T-helper 2 cell treated with Interferon-gamma antibody and Interleukin-4, amounts not matched to agents 5 μg/mL and 100 μg/mL, for 36 hours (primary cell): ENCODE data around the gene BRAF.
"Not testable (repeated sequence)": the region's sequence is repeated elsewhere in the genome, so short reads cannot be mapped to it uniquely, and the experiment has no call there.

Experiments used
- DNase-seq: peaks from one replicate; pipeline ENCODE4 v3.0.0; 2021; ENCODE audit warnings: low spot score
- H3K27ac Mint-ChIP-seq: one replicate; pipeline ENCODE4 v1.8.0; 2021; ENCODE audit warnings: mild to moderate bottlenecking, mixed read lengths
- H3K27me3 Mint-ChIP-seq: one replicate; pipeline ENCODE4 v1.8.0; 2021; ENCODE audit warnings: low read depth, mixed read lengths
- H3K36me3 Mint-ChIP-seq: one replicate; pipeline ENCODE4 v1.8.0; 2021; ENCODE audit warnings: low read depth, mixed read lengths
- H3K4me1 Mint-ChIP-seq: one replicate; pipeline ENCODE4 v1.8.0; 2021; ENCODE audit warnings: low read depth, mixed read lengths
- H3K4me3 Mint-ChIP-seq: one replicate; pipeline ENCODE4 v1.8.0; 2022; ENCODE audit warnings: mild to moderate bottlenecking, moderate library complexity, mixed read lengths
- H3K9me3 Mint-ChIP-seq: one replicate; pipeline ENCODE4 v1.8.0; 2021; ENCODE audit warnings: mixed read lengths

BRAF gene

GRCh38 chr7:140829720-140830119 lies 95.0 kb downstream of the BRAF start:
- Mint-ChIP-seq H3K27ac (no peak overlapping the region), H3K27me3 (no peaks in the 10 kb centered on the region)

GRCh38 chr7:140828741-140829140 lies 96.0 kb downstream of the BRAF start:
- Mint-ChIP-seq H3K27me3 (no peaks in the 10 kb centered on the region), H3K4me1 (no peaks in the 10 kb centered on the region), H3K27ac (no peak overlapping the region), H3K36me3 (no peaks in the 10 kb centered on the region), H3K9me3 (no peaks in the 10 kb centered on the region), H3K4me3 (no peak overlapping the region)
- no peak for DNase-seq

More at GRCh38 chr7:140829720-140830119, 95.0 kb downstream of the BRAF start:
- no peak for DNase-seq
- H3K4me3 Mint-ChIP-seq: no peak overlapping the region
- peaks cover 2% of the 10 kb centered on the region for H3K4me1 Mint-ChIP-seq
- H3K9me3 Mint-ChIP-seq: no peaks in the 10 kb centered on the region
- peaks cover 5% of the 10 kb centered on the region for H3K36me3 Mint-ChIP-seq

- H3K9me3 Mint-ChIP-seq: not testable (repeated sequence)
Observed at GRCh38 chr7:140817383-140817782, 107.3 kb downstream of the BRAF start.

GRCh38 chr7:140810830-140811556 lies 113.7 kb downstream of the BRAF start:
- DNase-seq: peak; percentile 45
- H3K27ac Mint-ChIP-seq: no peak overlapping the region
- H3K9me3 Mint-ChIP-seq: no peaks in the 10 kb centered on the region
- peaks cover 1% of the 10 kb centered on the region for H3K4me1 Mint-ChIP-seq
- no peaks in the 10 kb centered on the region for H3K27me3 Mint-ChIP-seq
- no peak overlapping the region for H3K4me3 Mint-ChIP-seq
- H3K36me3 Mint-ChIP-seq: no peaks in the 10 kb centered on the region

More at GRCh38 chr7:140817383-140817782, 107.3 kb downstream of the BRAF start:
- H3K27me3 Mint-ChIP-seq, H3K4me3 Mint-ChIP-seq, DNase-seq, H3K27ac Mint-ChIP-seq, H3K4me1 Mint-ChIP-seq: not testable (repeated sequence)
- peaks cover 13% of the 10 kb centered on the region for H3K36me3 Mint-ChIP-seq

GRCh38 chr7:140810385-140810784 lies 114.3 kb downstream of the BRAF start:
- DNase-seq: no peak
- no peak overlapping the region for H3K4me3 Mint-ChIP-seq

GRCh38 chr7:140778975-140779374 lies 145.8 kb downstream of the BRAF start:
- peaks cover 10% of the 10 kb centered on the region for H3K36me3 Mint-ChIP-seq
- H3K27ac Mint-ChIP-seq: no peak overlapping the region
- peaks cover 3% of the 10 kb centered on the region for H3K4me1 Mint-ChIP-seq
- no peaks in the 10 kb centered on the region for H3K27me3 Mint-ChIP-seq
- H3K9me3 Mint-ChIP-seq: no peaks in the 10 kb centered on the region
- H3K4me3 Mint-ChIP-seq: no peak overlapping the region
- no peak for DNase-seq

More at GRCh38 chr7:140810385-140810784, 114.3 kb downstream of the BRAF start:
- Mint-ChIP-seq H3K9me3 (no peaks in the 10 kb centered on the region), H3K4me1 (peaks cover 1% of the 10 kb centered on the region), H3K27me3 (no peaks in the 10 kb centered on the region), H3K36me3 (no peaks in the 10 kb centered on the region), H3K27ac (no peak overlapping the region)

- peaks cover 3% of the 10 kb centered on the region for H3K4me1 Mint-ChIP-seq
- H3K9me3 Mint-ChIP-seq: no peaks in the 10 kb centered on the region
- H3K4me3 Mint-ChIP-seq: no peak overlapping the region
- no peak overlapping the region for H3K27ac Mint-ChIP-seq
- no peak for DNase-seq
- H3K27me3 Mint-ChIP-seq: no peaks in the 10 kb centered on the region
- peaks cover 10% of the 10 kb centered on the region for H3K36me3 Mint-ChIP-seq
Observed at GRCh38 chr7:140778568-140778967, 146.2 kb downstream of the BRAF start.

GRCh38 chr7:140774371-140774770 lies 150.4 kb downstream of the BRAF start:
- H3K4me3 Mint-ChIP-seq: no peak overlapping the region
- DNase-seq: no peak
- peaks cover 10% of the 10 kb centered on the region for H3K36me3 Mint-ChIP-seq
- H3K9me3 Mint-ChIP-seq: no peaks in the 10 kb centered on the region
- no peak overlapping the region for H3K27ac Mint-ChIP-seq
- peaks cover 3% of the 10 kb centered on the region for H3K4me1 Mint-ChIP-seq
- H3K27me3 Mint-ChIP-seq: no peaks in the 10 kb centered on the region

- H3K36me3 Mint-ChIP-seq: peaks cover 11% of the 10 kb centered on the region
- H3K27me3 Mint-ChIP-seq: no peaks in the 10 kb centered on the region
- H3K4me1 Mint-ChIP-seq: no peaks in the 10 kb centered on the region
- H3K9me3 Mint-ChIP-seq: no peaks in the 10 kb centered on the region
- no peak for DNase-seq
- H3K27ac Mint-ChIP-seq: no peak overlapping the region
- H3K4me3 Mint-ChIP-seq: no peak overlapping the region
Observed at GRCh38 chr7:140773104-140773503, 151.6 kb downstream of the BRAF start.

GRCh38 chr7:140771826-140772225 lies 152.9 kb downstream of the BRAF start:
- no peak for DNase-seq
- H3K4me1 Mint-ChIP-seq: no peaks in the 10 kb centered on the region
- H3K27me3 Mint-ChIP-seq: no peaks in the 10 kb centered on the region
- H3K9me3 Mint-ChIP-seq: no peaks in the 10 kb centered on the region
- peaks cover 17% of the 10 kb centered on the region for H3K36me3 Mint-ChIP-seq
- no peak overlapping the region for H3K4me3 Mint-ChIP-seq
- H3K27ac Mint-ChIP-seq: no peak overlapping the region

GRCh38 chr7:140769852-140770251 lies 154.9 kb downstream of the BRAF start:
- peaks cover 20% of the 10 kb centered on the region for H3K36me3 Mint-ChIP-seq
- H3K9me3 Mint-ChIP-seq: no peaks in the 10 kb centered on the region
- no peak overlapping the region for H3K4me3 Mint-ChIP-seq
- H3K4me1 Mint-ChIP-seq: no peaks in the 10 kb centered on the region
- no peak for DNase-seq
- H3K27me3 Mint-ChIP-seq: no peaks in the 10 kb centered on the region
- no peak overlapping the region for H3K27ac Mint-ChIP-seq

GRCh38 chr7:140767418-140767817 lies 157.3 kb downstream of the BRAF start:
- no peak overlapping the region for H3K4me3 Mint-ChIP-seq
- H3K27ac Mint-ChIP-seq: no peak overlapping the region
- no peaks in the 10 kb centered on the region for H3K27me3 Mint-ChIP-seq
- no peaks in the 10 kb centered on the region for H3K4me1 Mint-ChIP-seq
- no peaks in the 10 kb centered on the region for H3K9me3 Mint-ChIP-seq
- no peak for DNase-seq
- H3K36me3 Mint-ChIP-seq: peaks cover 23% of the 10 kb centered on the region

GRCh38 chr7:140765441-140765840 lies 159.3 kb downstream of the BRAF start:
- H3K27ac Mint-ChIP-seq, DNase-seq, H3K4me3 Mint-ChIP-seq, H3K27me3 Mint-ChIP-seq, H3K9me3 Mint-ChIP-seq, H3K4me1 Mint-ChIP-seq: not testable (repeated sequence)
- peaks cover 34% of the 10 kb centered on the region for H3K36me3 Mint-ChIP-seq

GRCh38 chr7:140763166-140763565 lies 161.6 kb downstream of the BRAF start:
- not testable (repeated sequence) for H3K27ac Mint-ChIP-seq, H3K27me3 Mint-ChIP-seq, DNase-seq, H3K4me3 Mint-ChIP-seq, H3K4me1 Mint-ChIP-seq, H3K9me3 Mint-ChIP-seq
- H3K36me3 Mint-ChIP-seq: peaks cover 31% of the 10 kb centered on the region

- H3K27me3 Mint-ChIP-seq, H3K9me3 Mint-ChIP-seq, H3K4me3 Mint-ChIP-seq, DNase-seq, H3K27ac Mint-ChIP-seq, H3K4me1 Mint-ChIP-seq: not testable (repeated sequence)
- H3K36me3 Mint-ChIP-seq: peaks cover 25% of the 10 kb centered on the region
Observed at GRCh38 chr7:140761375-140761774, 163.4 kb downstream of the BRAF start.
